GM12878 (cell line): ENCODE results near the gene ADISSP. TPM values are rescaled to one million over a fixed set of nuclear protein-coding genes. Genes with fewer than 3 reads are reported as not detected.
A peak's percentile ranks its signal among the peaks of the same experiment; 100 is the strongest.

ENCODE experiments used
- ATAC-seq: fragments of 200-7000 bp; cut with Tn5 transposase; 3 replicates; pipeline ENCODE4 v1.9.1; 2020; ENCODE audit warnings: mild to moderate bottlenecking, moderate library complexity
- BruUV-seq: library from RNA; stranded (reverse); fragments of 400-500 nt; replicated peaks from 2 replicates; lab custom pipeline; 2021; lab: Mats Ljungman, UMichigan
- CTCF ChIA-PET: fragments of 300-600 bp; sonication (Branson Sonifier 250); formaldehyde crosslinking; extraction: SDS; loops from one replicate; lab custom pipeline; 2021; ENCODE audit warnings: inconsistent platforms; lab: Yijun Ruan, JAX
- POLR2A ChIA-PET: fragments of 350-600 bp; formaldehyde crosslinking; extraction: SDS; loops from one replicate; lab custom pipeline; 2021; ENCODE audit warnings: inconsistent platforms; lab: Charles Lee
- RAD21 ChIA-PET: fragments of 300-600 bp; sonication (Branson Sonifier 250); formaldehyde crosslinking; loops from one replicate; lab custom pipeline; 2023; ENCODE audit warnings: antibody characterized with exemption; ENCODE audit not compliant: unreplicated experiment; lab: Charles Lee
- SMC1A ChIA-PET: fragments of 300-600 bp; sonication (Branson Sonifier 250); formaldehyde crosslinking; loops from one replicate; lab custom pipeline; 2023; ENCODE audit not compliant: unreplicated experiment, uncharacterized antibody; lab: Charles Lee
- DNase-seq: peaks from one replicate; pipeline ENCODE4 v3.0.0-alpha.2; 2011; ENCODE audit warnings: low read depth, low spot score
- FAIRE-seq: peaks from 3 replicates; lab custom pipeline; 2011; peaks lifted over from hg19 to GRCh38; lab: Jason Lieb, UNC
- H2AFZ ChIP-seq: 2 replicates; pipeline ENCODE4 v1.6.0; 2011; ENCODE audit warnings: low read depth, low read length, control low read depth; ENCODE audit not compliant: control insufficient read depth
- H3K27ac ChIP-seq: 2 replicates; pipeline ENCODE4 v1.5.1; 2011; ENCODE audit warnings: control low read depth; ENCODE audit not compliant: control insufficient read depth, insufficient read depth
- H3K27me3 ChIP-seq, 2 experiments: replicated peaks in 1 of 2; 2 replicates each; pipeline versions ENCODE4 v1.6.0 to v1.6.1; 2011; ENCODE audit warnings: low read length in 1 of 2; ENCODE audit not compliant: control insufficient read depth in 2 of 2, insufficient read depth in 2 of 2
- H3K36me3 ChIP-seq, 2 experiments: 2 replicates each; pipeline ENCODE4 v1.5.1; 2011; ENCODE audit warnings: low read length in 1 of 2; ENCODE audit not compliant: control insufficient read depth in 2 of 2, insufficient read depth in 2 of 2
- H3K4me1 ChIP-seq: 2 replicates; pipeline ENCODE4 v1.6.1; 2011; ENCODE audit warnings: mild to moderate bottlenecking, low read length, moderate library complexity, mixed read lengths; ENCODE audit not compliant: control insufficient read depth, insufficient read depth
- H3K4me2 ChIP-seq: 2 replicates; pipeline ENCODE4 v1.6.0; 2011; ENCODE audit warnings: control low read depth; ENCODE audit not compliant: control insufficient read depth, insufficient read depth
- H3K4me3 ChIP-seq: fragments of 200-600 bp; sonication (generic); 2 replicates; pipeline ENCODE4 v1.5.1; 2016
- H3K79me2 ChIP-seq: 2 replicates; pipeline ENCODE4 v1.6.0; 2011; ENCODE audit warnings: low read length; ENCODE audit not compliant: control insufficient read depth, insufficient read depth
- H3K9ac ChIP-seq: 2 replicates; pipeline ENCODE4 v1.8.0; 2011; ENCODE audit warnings: low read length, control low read depth, mixed read lengths; ENCODE audit not compliant: control insufficient read depth, insufficient read depth
- H3K9me3 ChIP-seq: replicated peaks from 3 replicates; pipeline ENCODE4 v1.5.1; 2011; ENCODE audit warnings: mild to moderate bottlenecking, low read length; ENCODE audit not compliant: control insufficient read depth, insufficient read depth
- H4K20me1 ChIP-seq: 2 replicates; pipeline ENCODE4 v1.6.0; 2011; ENCODE audit not compliant: control insufficient read depth, insufficient read depth
- BCL11A ChIP-seq: IDR thresholded peaks from 2 replicates; pipeline ENCODE4 v1.6.1; 2011; ENCODE audit warnings: low read depth, low read length
- CHD4 ChIP-seq: fragments of 200-600 bp; sonication (generic); IDR thresholded peaks from 2 replicates; pipeline ENCODE4 v1.6.1; 2016; ENCODE audit warnings: mild to moderate bottlenecking
- ESRRA ChIP-seq: IDR thresholded peaks from 2 replicates; pipeline ENCODE4 v1.6.1; 2012; ENCODE audit warnings: mild to moderate bottlenecking, low read length, improper control_type of control experiment
- GABPA ChIP-seq: IDR thresholded peaks from 2 replicates; pipeline ENCODE4 v1.6.1; 2014; ENCODE audit warnings: antibody characterized with exemption, low read depth, mild to moderate bottlenecking, inconsistent platforms
- HCFC1 ChIP-seq: fragments of 150-350 bp; IDR thresholded peaks from 2 replicates; pipeline ENCODE4 v1.6.1; 2014; ENCODE audit warnings: low read length
- NFIC ChIP-seq: IDR thresholded peaks from 2 replicates; pipeline ENCODE4 v1.6.1; 2012; ENCODE audit warnings: low read depth, mild to moderate bottlenecking, inconsistent platforms, low read length, moderate library complexity
- NFYA ChIP-seq: IDR thresholded peaks from 2 replicates; pipeline ENCODE4 v1.6.1; 2011; ENCODE audit warnings: low read depth, mild to moderate bottlenecking, low read length, improper control_type of control experiment, borderline replicate concordance
- NR2C1 ChIP-seq: fragments of 450-650 bp; IDR thresholded peaks from 2 replicates; pipeline ENCODE4 v1.6.1; 2017; ENCODE audit warnings: antibody characterized with exemption, mild to moderate bottlenecking, moderate library complexity
- NR2C2 ChIP-seq: IDR thresholded peaks from 2 replicates; pipeline ENCODE4 v1.6.1; 2011; ENCODE audit warnings: borderline replicate concordance, low read depth; ENCODE audit not compliant: control insufficient read depth, insufficient read length
- NRF1 ChIP-seq: conservative IDR thresholded peaks from 2 replicates; pipeline ENCODE4 v1.6.1; 2011; ENCODE audit warnings: mild to moderate bottlenecking, low read depth, low read length, improper control_type of control experiment
- POLR2A ChIP-seq: IDR thresholded peaks from 2 replicates; pipeline ENCODE4 v1.6.1; 2011; ENCODE audit warnings: low read depth, mild to moderate bottlenecking, low read length
- RAD21 ChIP-seq: IDR thresholded peaks from 2 replicates; pipeline ENCODE4 v1.6.1; 2011; ENCODE audit warnings: mild to moderate bottlenecking, low read depth, low read length, moderate library complexity; ENCODE audit not compliant: insufficient read depth
- SMAD5 ChIP-seq: IDR thresholded peaks from 2 replicates; pipeline ENCODE4 v1.6.1; 2016; ENCODE audit warnings: antibody characterized with exemption, low read depth
- STAT3 ChIP-seq: IDR thresholded peaks from 2 replicates; pipeline ENCODE4 v1.6.1; 2011; ENCODE audit warnings: low read depth, low read length, improper control_type of control experiment
- TCF12 ChIP-seq: IDR thresholded peaks from 2 replicates; pipeline ENCODE4 v1.6.1; 2011; ENCODE audit warnings: low read depth, mild to moderate bottlenecking, low read length
- WGBS: methylation state at CpG from one replicate; pipeline ENCODE4 v1.1.6; 2016; ENCODE audit warnings: low lambda C conversion rate; ENCODE audit not compliant: insufficient replicate concordance, insufficient coverage; ENCODE audit errors: missing lambda C conversion rate; 5-methylcytosine and 5-hydroxymethylcytosine counted together
- in situ Hi-C: fragments of 300-500 bp; cut with MboI; formaldehyde crosslinking; loops from 9 replicates; pipeline ENCODE4 v1.14.3; 2018; ENCODE audit warnings: mixed read lengths
- intact Hi-C: fragments of 100-400 bp; cut with micrococcal nuclease; formaldehyde crosslinking; loops from one replicate; pipeline ENCODE4 v1.14.2; 2022; ENCODE audit not compliant: unreplicated experiment
- polyA plus RNA-seq, 11 experiments: library from polyadenylated mRNA; depleted of rRNA in 4 of 11; unstranded in 6 of 11; stranded (reverse) in 5 of 11; fragments of >200 nt; fragmentation: Nextera tagmentation in 4 of 11; fragmentation: Illumina TruSeq in 1 of 11; extraction: Ambion mirVana in 4 of 11; extraction: Trizol in 1 of 11; gene quantifications; 1 replicate in 1 of 11; 2 replicates in 10 of 11; pipeline versions ENCODE4 v1.2.1 to v1.2.3, GENCODE V29; 2011 to 2016; ENCODE audit warnings: inconsistent platforms in 2 of 11, missing spikeins in 2 of 11, low read depth in 1 of 11
- total RNA-seq, 4 experiments: library from RNA; depleted of rRNA in 3 of 4; stranded (reverse); fragments of >200 nt in 3 of 4; fragmentation: Illumina TruSeq in 1 of 4; extraction: Trizol in 1 of 4; gene quantifications; 2 replicates each; pipeline versions ENCODE4 v1.2.1 to v1.2.3, GENCODE V29; 2013 to 2021

The ADISSP gene
- total and polyA plus RNA-seq, 10 of the 15 experiments (the other 5 are each of a cell fraction or from before 2014, with no cell fraction given): 0.80 to 96.3 (median 38.6) TPM

DNA sequence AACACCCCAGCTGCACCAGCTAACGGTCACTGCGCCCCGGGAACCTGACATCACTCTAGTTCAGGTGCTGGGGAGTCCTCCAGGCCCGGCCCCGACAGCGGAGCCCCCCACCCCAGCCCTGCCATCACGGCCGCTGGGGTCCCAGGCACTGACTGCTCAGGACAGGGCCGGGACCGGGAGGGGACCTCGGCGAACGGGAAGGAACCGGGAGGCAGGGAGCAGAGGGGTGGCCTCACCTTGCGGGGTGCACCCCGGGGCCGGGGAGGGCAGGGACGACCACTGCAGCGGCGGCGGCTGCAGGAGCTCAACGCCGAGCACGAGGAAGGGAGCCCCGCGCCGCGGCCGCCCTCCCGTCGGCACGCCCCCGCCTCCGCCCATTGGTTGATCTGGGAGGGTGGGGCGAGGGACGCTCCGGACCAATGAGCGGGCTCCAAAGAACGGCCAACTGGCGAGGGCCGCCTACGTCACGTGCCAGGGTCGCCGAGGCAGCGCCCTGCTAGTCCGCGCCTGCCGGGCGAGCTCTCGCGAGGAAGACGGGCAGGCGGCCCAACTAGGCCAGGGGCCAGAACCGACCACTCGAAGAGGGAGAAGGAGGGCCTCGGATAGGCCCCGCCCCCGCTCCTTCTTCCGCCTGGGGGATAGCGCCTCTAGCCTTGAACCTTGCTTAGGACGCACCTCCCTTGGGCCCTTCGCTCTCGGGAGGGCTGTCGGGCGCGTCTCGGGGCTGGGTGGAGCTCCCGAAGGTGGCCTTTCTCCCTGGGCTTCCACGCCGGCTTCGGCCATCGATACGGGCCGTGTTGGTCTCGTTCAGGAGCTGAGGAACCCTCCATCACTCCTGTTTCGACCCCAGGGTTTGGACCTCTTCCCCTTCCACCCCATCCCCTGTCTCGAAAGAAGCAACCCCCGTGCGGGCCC, at the start of gene ADISSP (continued):
- TF ChIP-seq TCF12 (no peak), NR2C2 (no peak), GABPA (no peak), NR2C1 (peak; percentile 40; the same call in 1 of the 2 replicates), RAD21 (no peak), NRF1 (no peak), POLR2A (peak; percentile 84), SMAD5 (peak; percentile 33; the same call in 1 of the 2 replicates), HCFC1 (peak; percentile 39; the same call in 1 of the 2 replicates), CHD4 (no peak), BCL11A (no peak)

DNA sequence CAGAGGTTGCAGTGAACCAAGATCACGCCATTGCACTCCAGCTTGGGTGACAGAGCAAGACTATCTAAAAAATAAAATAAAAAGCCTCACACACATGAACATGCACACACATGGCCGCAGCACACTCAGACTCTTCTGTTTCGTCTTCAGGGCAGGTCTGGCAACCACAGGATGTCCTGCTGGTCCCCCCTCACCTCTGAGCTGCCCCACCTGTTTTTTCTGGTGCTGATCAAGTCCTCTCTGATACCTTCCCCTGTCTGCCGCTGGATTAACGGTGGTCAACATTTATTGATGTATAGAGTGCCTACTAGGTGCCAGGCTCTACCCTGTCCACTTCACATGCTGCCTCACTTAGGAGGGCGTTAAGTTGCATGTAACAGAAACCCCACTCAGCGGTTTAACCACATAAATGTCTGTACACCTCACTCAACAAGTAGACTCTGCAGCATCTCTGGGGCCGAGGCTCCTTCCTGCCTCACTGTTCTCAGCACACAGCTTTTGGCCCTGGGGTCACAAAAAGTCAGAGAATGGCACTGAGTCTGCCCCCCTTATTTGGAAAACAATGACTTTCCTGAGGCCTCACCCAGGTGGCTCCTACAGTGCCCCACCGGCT, 48.3 kb upstream of the ADISSP start:
- TF ChIP-seq ESRRA (no peak), STAT3 (no peak), NFIC (no peak), NFYA (no peak)
- no TSS peak for BruUV-seq
- no peaks in the 10 kb centered on the region for H3K9me3 ChIP-seq
- H3K27ac ChIP-seq: no peak overlapping the region
- FAIRE-seq (no peak), DNase-seq (no peak), ATAC-seq (no peak)
- no peak overlapping the region for H3K9ac ChIP-seq
- no peaks in the 10 kb centered on the region for H3K27me3 ChIP-seq
- H4K20me1 ChIP-seq: no peaks in the 10 kb centered on the region
- peaks cover 2% of the 10 kb centered on the region for H3K79me2 ChIP-seq
- no peaks in the 10 kb centered on the region for H3K36me3 ChIP-seq
- no peak overlapping the region for H2AFZ ChIP-seq
- in situ Hi-C loops: no loop called here
- no peak overlapping the region for H3K4me2 ChIP-seq
- WGBS: 17% methylated on average over 9 of the region's 9 CpGs
- H3K4me1 ChIP-seq: peaks cover 14% of the 10 kb centered on the region
- SMC1A ChIA-PET: no interaction called here
- RAD21 ChIA-PET: no interaction called here
- POLR2A ChIA-PET: no interaction called here
- no peak overlapping the region for H3K4me3 ChIP-seq
- CTCF ChIA-PET: interaction anchor here (5.5 kb wide), 1 partner anchor 28 kb away, joined by 85 read pairs; the partner anchor contains the start of gene CENPB
- intact Hi-C loops: no loop called here
